CD14-positive monocyte (primary cell): ENCODE measurements around the gene ITPR1. TPM values are rescaled to one million over a fixed set of nuclear protein-coding genes. Genes with fewer than 3 reads are reported as not detected.

ENCODE experiments used
- DNase-seq, 3 donors: peaks; one replicate each; pipeline ENCODE4 v3.0.0-alpha.2; 2011 to 2022
- H2AFZ ChIP-seq: 2 replicates; pipeline ENCODE4 v1.6.0; 2012; ENCODE audit warnings: mild to moderate bottlenecking, low read depth, low read length, inconsistent platforms; ENCODE audit not compliant: insufficient read depth, poor library complexity, severe bottlenecking
- H3K27ac ChIP-seq, 2 donors: 1 replicate in 1 of 2; 2 replicates in 1 of 2; pipeline ENCODE4 v1.5.1; 2012 to 2013; ENCODE audit warnings: low read length in 2 of 2, control low read depth in 1 of 2, inconsistent platforms in 1 of 2, low read depth in 1 of 2, mild to moderate bottlenecking in 1 of 2
- H3K27me3 ChIP-seq, 2 donors: one replicate each; pipeline versions ENCODE4 v1.6.0 to v1.6.1; 2011 to 2013; ENCODE audit warnings: low read length in 2 of 2; ENCODE audit not compliant: control insufficient read depth in 2 of 2, insufficient read depth in 2 of 2
- H3K36me3 ChIP-seq, 2 donors: replicated peaks in 1 of 2; 1 replicate in 1 of 2; 2 replicates in 1 of 2; pipeline versions ENCODE4 v1.5.1 to v1.6.1; 2012 to 2013; ENCODE audit warnings: low read length in 2 of 2, control low read depth in 1 of 2, inconsistent platforms in 1 of 2, mild to moderate bottlenecking in 1 of 2; ENCODE audit not compliant: insufficient read depth in 2 of 2, control insufficient read depth in 1 of 2
- H3K4me1 ChIP-seq, 2 donors: 1 replicate in 1 of 2; 2 replicates in 1 of 2; pipeline versions ENCODE4 v1.5.1 to v1.6.1; 2012 to 2013; ENCODE audit warnings: low read length in 2 of 2, control low read depth in 1 of 2, inconsistent platforms in 1 of 2, mild to moderate bottlenecking in 1 of 2, moderate library complexity in 1 of 2; ENCODE audit not compliant: insufficient read depth in 2 of 2, control insufficient read depth in 1 of 2
- H3K4me2 ChIP-seq: replicated peaks from 2 replicates; pipeline ENCODE3; 2012; ENCODE audit warnings: low read length, moderate library complexity, mild to moderate bottlenecking; ENCODE audit not compliant: poor library complexity, severe bottlenecking; ENCODE audit errors: extremely low read depth
- H3K4me3 ChIP-seq, 3 experiments: fragments of 200-600 bp in 1 of 3; sonication (generic) in 1 of 3; replicated peaks in 1 of 3; 1 replicate in 2 of 3; 2 replicates in 1 of 3; pipeline ENCODE4 v1.5.1; 2011 to 2013; ENCODE audit warnings: low read length in 3 of 3, mild to moderate bottlenecking in 3 of 3, control low read depth in 2 of 3, low read depth in 2 of 3, inconsistent platforms in 1 of 3, moderate library complexity in 1 of 3
- H3K79me2 ChIP-seq: 2 replicates; pipeline ENCODE4 v1.6.0; 2012; ENCODE audit warnings: mild to moderate bottlenecking, control low read depth, inconsistent platforms, low read length, moderate library complexity; ENCODE audit not compliant: insufficient read depth
- H3K9ac ChIP-seq: 2 replicates; pipeline ENCODE4 v1.6.0; 2017; ENCODE audit warnings: low read length, mild to moderate bottlenecking; ENCODE audit not compliant: insufficient read depth, poor library complexity, severe bottlenecking
- H3K9me3 ChIP-seq, 2 donors: replicated peaks in 1 of 2; 1 replicate in 1 of 2; 2 replicates in 1 of 2; pipeline versions ENCODE4 v1.5.1 to v1.6.1; 2012 to 2013; ENCODE audit warnings: low read length in 2 of 2, control low read depth in 1 of 2; ENCODE audit not compliant: control insufficient read depth in 1 of 2, insufficient read depth in 1 of 2
- H4K20me1 ChIP-seq: 2 replicates; pipeline ENCODE4 v1.6.0; 2012; ENCODE audit warnings: mild to moderate bottlenecking, low read length, control low read depth, moderate library complexity; ENCODE audit not compliant: insufficient read depth
- H3K27ac Mint-ChIP-seq, 7 donors: one replicate each; pipeline ENCODE4 v1.8.0; 2020; ENCODE audit warnings: mild to moderate bottlenecking in 7 of 7, mixed read lengths in 7 of 7, moderate library complexity in 6 of 7, inconsistent platforms in 2 of 7
- H3K27me3 Mint-ChIP-seq, 3 donors: one replicate each; pipeline ENCODE4 v1.8.0; 2021 to 2022; ENCODE audit warnings: low read depth in 3 of 3, mild to moderate bottlenecking in 3 of 3, mixed read lengths in 3 of 3, moderate library complexity in 3 of 3, inconsistent platforms in 1 of 3
- H3K36me3 Mint-ChIP-seq, 2 donors: one replicate each; pipeline ENCODE4 v1.8.0; 2020; ENCODE audit warnings: mixed read lengths in 2 of 2, inconsistent platforms in 1 of 2, mild to moderate bottlenecking in 1 of 2
- H3K4me1 Mint-ChIP-seq: one replicate; pipeline ENCODE4 v1.8.0; 2020; ENCODE audit warnings: mild to moderate bottlenecking, mixed read lengths
- H3K4me3 Mint-ChIP-seq, 2 donors: one replicate each; pipeline ENCODE4 v1.8.0; 2020; ENCODE audit warnings: mild to moderate bottlenecking in 2 of 2, mixed read lengths in 2 of 2, moderate library complexity in 1 of 2
- H3K9me3 Mint-ChIP-seq, 7 donors: one replicate each; pipeline ENCODE4 v1.8.0; 2020 to 2022; ENCODE audit warnings: mixed read lengths in 7 of 7, mild to moderate bottlenecking in 6 of 7, moderate library complexity in 6 of 7, inconsistent platforms in 2 of 7
- CTCF ChIP-seq: fragments of 200-600 bp; IDR thresholded peaks from one replicate; pipeline ENCODE4 v1.8.0; 2022; ENCODE audit warnings: antibody characterized with exemption, mild to moderate bottlenecking
- WGBS: methylation state at CpG from one replicate; pipeline ENCODE4 v1.1.5; 2013; ENCODE audit warnings: missing lambda C conversion rate; ENCODE audit not compliant: insufficient coverage; 5-methylcytosine and 5-hydroxymethylcytosine counted together
- intact Hi-C, 2 donors: fragments of 100-400 bp; cut with micrococcal nuclease; formaldehyde crosslinking; loops; one replicate each; pipeline versions ENCODE4 v1.15.0 to v1.15.1; 2023
- polyA plus RNA-seq, 3 donors: library from polyadenylated mRNA; depleted of rRNA in 1 of 3; unstranded in 2 of 3; stranded (reverse) in 1 of 3; fragments of 300-500 nt in 2 of 3; fragments of >200 nt in 1 of 3; fragmentation: Illumina TruSeq in 2 of 3; gene quantifications; 1 replicate in 2 of 3; 2 replicates in 1 of 3; pipeline ENCODE4 v1.2.3, GENCODE V29; 2012 to 2021

Gene ITPR1
- polyA plus RNA-seq, 3 donors: 3.2 to 21.1 (median 7.1) TPM

DNA sequence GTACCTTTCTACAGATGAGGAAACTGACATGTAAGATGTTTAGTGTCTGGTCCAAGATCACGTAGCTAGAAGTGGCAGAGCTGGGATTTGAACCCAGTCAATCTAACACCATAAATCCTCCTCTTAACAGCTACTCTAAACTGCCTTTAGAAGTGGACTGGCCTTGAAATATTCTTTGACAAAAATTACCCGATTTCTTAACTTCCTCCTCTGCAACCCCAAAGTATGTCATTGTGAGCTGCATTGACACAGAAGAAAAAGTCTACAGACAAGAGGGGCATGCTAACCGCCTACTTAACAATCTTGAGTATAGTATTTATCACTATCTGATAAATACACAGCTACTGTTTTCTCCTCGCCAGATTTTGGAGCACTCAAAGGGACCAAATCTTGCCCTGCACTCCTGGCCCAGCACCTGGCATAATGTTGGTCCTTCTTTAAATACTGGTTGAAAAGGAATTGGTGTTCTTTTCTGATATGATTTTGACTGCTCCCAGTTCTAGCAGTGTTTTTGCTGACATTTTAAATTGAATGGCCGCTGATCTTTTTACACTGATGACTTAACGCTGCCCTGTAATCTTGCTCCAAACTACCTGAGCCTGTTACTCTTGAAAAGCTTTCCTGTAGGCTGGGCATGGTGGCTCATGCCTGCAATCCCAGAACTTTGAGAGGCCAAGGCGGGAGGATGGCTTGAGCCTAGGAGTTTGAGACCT is 36.9 kb downstream of the ITPR1 start:
- Histone ChIP-seq H3K79me2 (peaks cover 80% of the 10 kb centered on the region), H3K27ac (peak overlapping the region in 1 of 2 donors; percentile 66), H4K20me1 (peaks cover 9% of the 10 kb centered on the region), H3K27me3 (no peaks in the 10 kb centered on the region), H3K4me1 (peaks cover 89% of the 10 kb centered on the region in 2 donors), H3K9ac (no peak overlapping the region), H2AFZ (no peak overlapping the region), H3K4me2 (no peak overlapping the region), H3K4me3 (no peak overlapping the region), H3K36me3 (no peaks in the 10 kb centered on the region), H3K9me3 (no peaks in the 10 kb centered on the region)
- Mint-ChIP-seq H3K36me3 (peaks cover 2 to 21% of the 10 kb centered on the region in 2 donors), H3K4me3 (no peak overlapping the region), H3K27me3 (no peaks in the 10 kb centered on the region), H3K9me3 (no peaks in the 10 kb centered on the region), H3K4me1 (peaks cover 96% of the 10 kb centered on the region), H3K27ac (peak overlapping the region; percentile 72 to 90 (median 81))
- no peak for TF ChIP-seq CTCF
- intact Hi-C loops: loop anchor here in 1 of 2 donors (2.0 kb wide), 1 partner anchor 19 kb away; no protein-coding TSS in a partner anchor
- WGBS: 68% methylated on average over 4 of the region's 7 CpGs
- peak; percentile 58 to 84 (median 72) for DNase-seq

GRCh38 chr3:4531478-4532025 is 38.4 kb downstream of the ITPR1 start:
- Mint-ChIP-seq H3K4me3 (no peak overlapping the region), H3K36me3 (peaks cover 8 to 26% of the 10 kb centered on the region in 2 donors), H3K9me3 (no peaks in the 10 kb centered on the region), H3K4me1 (peaks cover 83% of the 10 kb centered on the region), H3K27me3 (no peaks in the 10 kb centered on the region), H3K27ac (peak overlapping the region in 4 of 7 donors; percentile 22 to 50 (median 32))
- Histone ChIP-seq H3K4me1 (peaks cover 74% of the 10 kb centered on the region in 2 donors), H3K4me2 (no peak overlapping the region), H3K9ac (no peak overlapping the region), H3K4me3 (no peak overlapping the region), H4K20me1 (peaks cover 9% of the 10 kb centered on the region), H3K27me3 (no peaks in the 10 kb centered on the region), H3K27ac (no peak overlapping the region), H3K9me3 (no peaks in the 10 kb centered on the region), H2AFZ (no peak overlapping the region), H3K36me3 (no peaks in the 10 kb centered on the region), H3K79me2 (peaks cover 86% of the 10 kb centered on the region)
- DNase-seq: peak in 1 of 3 donors; percentile 37
- TF ChIP-seq CTCF: no peak
- intact Hi-C loops: loop anchor here in 1 of 2 donors (2.0 kb wide), 1 partner anchor 17 kb away; no protein-coding TSS in a partner anchor
